Epidermal melanocyte (primary cell): ENCODE data around the gene LEMD3.

Experiments
- DNase-seq: peaks from one replicate; pipeline ENCODE4 v3.0.0; 2011; ENCODE audit warnings: low spot score; ENCODE audit not compliant: insufficient read length

The LEMD3 gene

GRCh38 chr12:65169320-65170208, at the start of gene LEMD3:
LEMD3 (plus strand) TSS chr12:65169583; CDS start chr12:65169597, 14 bp downstream.
- DNase-seq = peak; percentile 92

- no peak for DNase-seq
Observed at GRCh38 chr12:65121049-65121955, 48.1 kb upstream of the LEMD3 start, which contains the start of gene WIF1. WIF1 (minus strand) TSS chr12:65121305; CDS start chr12:65121191, 114 bp downstream.

- DNase-seq = no peak
Observed at GRCh38 chr12:65121956-65122469, 47.4 kb upstream of the LEMD3 start.

DNA sequence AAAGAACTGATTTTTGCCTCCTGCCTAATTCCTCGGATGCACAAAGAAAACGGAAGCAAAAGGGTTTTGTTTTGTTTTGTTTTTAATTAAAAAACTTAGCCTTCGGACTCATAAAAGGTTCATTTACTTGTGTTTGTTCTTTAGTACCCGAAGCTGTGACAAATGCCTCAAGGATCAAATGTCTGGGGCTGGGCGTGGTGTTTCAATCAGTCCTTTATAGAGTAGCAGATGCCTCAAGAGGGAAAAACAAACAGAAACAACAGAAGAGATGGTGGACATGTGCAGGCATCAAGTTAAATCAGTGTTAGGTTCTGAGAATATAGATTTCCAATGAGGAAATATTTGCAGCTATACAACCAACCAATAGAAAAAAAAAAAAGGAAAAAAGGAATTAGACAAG, 46.7 kb upstream of the LEMD3 start:
- no peak for DNase-seq

DNA sequence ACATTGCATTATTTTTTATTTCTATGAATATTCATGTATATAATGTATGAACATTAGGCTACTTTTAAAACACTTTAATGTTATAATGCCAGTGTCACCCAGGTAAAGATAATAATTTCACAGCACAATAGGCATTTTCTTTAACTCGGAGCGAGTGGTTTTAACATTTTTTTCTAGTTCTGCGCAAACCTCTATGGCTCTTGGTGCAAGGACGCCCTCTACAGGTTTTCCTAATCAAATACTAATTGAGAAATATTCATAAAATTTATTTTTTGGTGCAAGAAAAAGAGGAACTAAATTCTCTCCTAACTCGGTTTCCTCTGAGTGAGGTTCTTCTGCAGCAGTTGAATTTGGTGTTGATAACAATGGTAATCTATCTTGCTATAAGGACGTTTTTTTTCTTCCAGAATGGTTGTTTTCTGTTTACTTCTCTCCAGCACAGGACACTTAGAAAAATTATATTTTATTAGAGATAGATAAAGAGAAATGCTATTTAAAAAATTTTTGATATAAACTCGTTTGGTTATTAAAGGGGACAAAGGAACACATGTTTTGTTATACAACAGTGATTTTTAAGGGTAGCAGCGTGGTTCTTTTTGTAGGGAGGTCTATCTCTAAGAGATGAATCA, 45.8 kb upstream of the LEMD3 start:
- no peak for DNase-seq

DNA sequence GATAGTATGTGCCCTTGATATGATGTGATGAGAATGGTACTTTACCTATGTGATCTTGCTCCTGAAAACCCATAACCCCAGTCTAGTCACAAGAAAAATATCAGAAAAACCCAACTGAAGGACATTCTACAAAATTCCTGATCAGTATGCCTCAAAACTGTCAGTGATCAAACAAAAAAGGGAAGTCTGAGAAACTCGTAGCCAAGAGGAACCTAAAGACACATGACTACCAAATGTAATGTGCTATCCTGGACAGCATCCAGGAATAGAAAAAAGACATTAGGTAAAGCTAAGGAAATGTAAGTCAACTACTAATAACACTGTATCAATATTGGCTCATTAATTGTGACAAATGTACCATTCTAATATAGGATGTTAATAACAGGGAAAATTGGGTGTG, 44.1 kb upstream of the LEMD3 start:
- no peak for DNase-seq

DNA sequence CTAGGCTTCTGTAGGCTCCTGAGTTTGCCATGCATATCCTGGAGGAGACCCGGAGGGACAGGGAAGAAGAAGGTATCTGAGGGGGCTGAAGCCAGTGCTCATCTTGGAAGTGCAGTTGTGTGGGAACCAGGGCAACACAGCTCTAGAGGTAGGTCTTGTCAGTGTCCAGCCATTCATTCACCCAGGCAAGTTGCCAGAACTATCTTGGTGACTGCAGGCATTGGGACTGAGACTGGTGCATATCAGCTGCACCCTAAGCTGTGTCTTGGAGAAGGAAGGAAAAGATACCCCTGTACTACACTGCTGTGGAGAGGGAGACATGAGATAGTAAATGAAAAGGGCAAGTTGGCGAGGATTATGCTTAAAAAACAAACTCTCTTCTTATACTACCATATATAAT, 43.4 kb upstream of the LEMD3 start:
- DNase-seq = no peak

DNA sequence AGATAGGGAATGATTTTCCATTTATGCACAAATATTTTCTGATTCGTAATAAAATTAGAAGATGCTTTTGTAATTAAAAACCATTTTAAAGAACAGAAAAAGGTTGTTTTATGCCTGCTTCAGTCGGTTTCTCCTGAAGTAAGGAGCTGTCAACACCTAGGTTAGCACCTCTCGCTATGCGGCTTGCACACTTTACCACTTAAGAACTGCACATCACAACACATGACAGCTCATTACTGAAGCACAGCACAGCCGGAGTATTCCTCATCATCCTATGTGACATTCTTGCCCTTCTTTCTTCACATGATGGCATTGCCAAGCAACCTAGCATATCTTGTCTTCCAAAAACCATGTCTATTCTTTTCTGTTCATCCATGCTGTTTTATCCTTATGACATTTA, 42.9 kb upstream of the LEMD3 start:
- DNase-seq = no peak

- DNase-seq = no peak
Observed at GRCh38 chr12:65133879-65134278, 35.5 kb upstream of the LEMD3 start.

GRCh38 chr12:65139389-65139788, 30.0 kb upstream of the LEMD3 start:
- no peak for DNase-seq

GRCh38 chr12:65140738-65141137, 28.6 kb upstream of the LEMD3 start:
- DNase-seq = no peak

DNA sequence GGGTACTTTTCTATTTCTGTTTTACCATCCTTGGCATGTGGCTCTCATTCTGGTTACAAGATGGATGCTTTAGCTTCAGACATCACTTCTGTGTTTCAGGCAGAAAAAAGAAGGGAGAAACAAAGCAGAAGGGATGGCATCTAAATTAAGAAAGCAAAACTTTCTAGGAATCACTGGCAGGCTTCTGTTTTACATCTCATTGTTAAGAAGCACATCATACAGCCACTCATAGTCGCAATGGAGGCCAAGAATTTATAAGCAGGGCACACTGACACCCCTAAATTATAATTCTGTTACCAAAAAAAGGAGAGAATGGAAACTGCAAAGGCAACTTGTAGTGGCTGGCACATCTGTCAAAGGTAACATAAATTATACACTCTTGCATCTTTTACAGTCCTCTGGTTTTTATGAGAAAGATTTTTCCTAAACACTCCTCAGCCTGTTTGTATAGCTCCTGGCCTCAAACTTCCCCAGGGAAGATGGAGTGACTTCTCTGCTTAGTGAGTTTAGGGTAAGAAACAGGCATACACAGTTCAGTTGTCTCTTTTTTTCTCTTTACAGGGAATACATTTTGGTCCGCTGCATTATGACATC, 22.0 kb upstream of the LEMD3 start:
- DNase-seq = no peak

GRCh38 chr12:65152012-65152411, 17.4 kb upstream of the LEMD3 start:
- no peak for DNase-seq

DNA sequence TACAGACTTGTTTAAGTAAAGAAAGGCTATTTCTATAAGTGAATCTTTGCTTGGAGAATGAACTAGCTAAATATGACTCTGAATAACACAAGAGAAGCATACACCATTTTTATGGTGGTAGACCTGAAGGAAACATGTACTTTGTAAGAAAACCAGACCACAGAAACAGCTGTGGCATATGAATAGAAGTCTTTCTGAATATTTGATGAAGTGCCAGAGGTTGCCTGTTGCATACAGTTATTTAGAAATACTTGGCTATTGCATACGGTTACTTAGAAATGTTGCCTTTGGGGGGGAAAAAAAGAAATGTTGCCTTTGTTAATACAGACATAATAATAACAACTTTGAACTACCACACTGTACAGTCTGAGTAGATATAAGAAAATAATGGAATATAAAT, 16.8 kb upstream of the LEMD3 start:
- DNase-seq = no peak

DNA sequence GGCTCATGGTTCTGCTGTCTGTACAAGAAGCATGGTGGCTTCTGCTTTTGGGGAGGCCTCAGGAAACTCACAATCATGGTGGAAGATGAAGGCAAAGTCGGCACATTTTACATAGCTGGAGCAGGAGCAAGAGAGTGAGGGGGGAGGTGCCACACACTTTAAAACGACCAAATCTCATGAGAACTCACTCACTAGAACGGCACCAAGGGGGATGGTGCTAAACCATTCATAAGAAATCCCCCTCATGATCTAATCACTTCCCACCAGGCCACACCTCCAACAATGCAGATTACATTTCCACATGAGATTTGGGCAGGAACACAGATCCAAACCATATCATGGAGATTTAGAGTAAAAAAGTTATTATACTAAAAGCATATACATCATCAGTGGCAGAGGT, 13.6 kb upstream of the LEMD3 start:
- no peak for DNase-seq

DNA sequence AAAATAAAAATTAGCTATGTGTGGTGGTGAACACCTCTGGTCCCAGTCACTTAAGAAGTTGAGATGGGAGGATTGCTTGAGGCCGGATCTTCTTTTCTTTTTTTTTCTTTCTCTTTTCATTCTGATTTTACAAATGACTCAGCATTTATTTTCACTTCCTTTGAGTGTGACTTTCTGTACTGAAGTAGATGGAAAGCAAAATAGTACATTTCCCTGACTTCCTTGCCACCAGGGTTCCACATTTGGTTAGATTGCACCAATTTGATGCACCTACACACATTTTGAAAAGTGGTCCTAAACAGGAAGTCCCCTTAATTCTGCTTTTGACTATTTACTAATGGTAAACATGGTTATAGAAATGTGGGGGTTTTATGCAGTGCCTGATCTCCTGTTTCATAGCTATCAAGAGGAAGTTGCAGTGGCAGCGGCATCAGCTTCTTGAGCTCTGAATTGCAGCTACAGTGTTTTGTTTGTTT, 13.0 kb upstream of the LEMD3 start:
- no peak for DNase-seq

GRCh38 chr12:65157091-65157490, 12.3 kb upstream of the LEMD3 start:
- DNase-seq = no peak

DNA sequence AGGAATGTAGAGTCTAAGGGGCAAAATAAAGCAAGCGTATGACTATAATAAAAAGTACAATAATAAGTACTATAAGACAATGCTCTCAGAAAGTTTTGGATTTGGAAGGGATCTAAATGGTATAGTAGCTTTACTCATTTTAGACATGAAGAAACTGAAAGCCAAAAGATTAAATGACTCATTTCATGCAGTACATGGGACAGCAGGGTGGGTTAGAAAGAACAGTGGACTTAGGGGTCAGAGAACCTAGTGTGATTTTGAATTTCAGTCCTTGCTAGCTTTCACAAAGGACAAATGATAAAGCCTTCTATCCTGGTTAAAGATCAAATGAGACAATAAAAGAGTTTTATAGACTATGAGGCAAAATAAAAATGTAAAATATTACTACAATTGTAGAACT, 6.8 kb upstream of the LEMD3 start:
- DNase-seq = no peak

GRCh38 chr12:65164244-65164643, 5.1 kb upstream of the LEMD3 start:
- no peak for DNase-seq

- no peak for DNase-seq
Observed at GRCh38 chr12:65164774-65165173, 4.6 kb upstream of the LEMD3 start.
